HepG2 (cell line): Measurements from ENCODE around the gene USP15. TPM values are rescaled to one million over a fixed set of nuclear protein-coding genes. Genes with fewer than 3 reads are reported as not detected.

Experiments used
- ATAC-seq: fragments of 200-7000 bp; cut with Tn5 transposase; 3 replicates; pipeline ENCODE4 v1.9.1; 2020; ENCODE audit warnings: mild to moderate bottlenecking, moderate library complexity
- BruUV-seq: library from RNA; stranded (reverse); fragments of 400-500 nt; replicated peaks from 2 replicates; lab custom pipeline; 2021; lab: Mats Ljungman, UMichigan
- CTCF ChIA-PET: fragments of 300-600 bp; formaldehyde crosslinking; extraction: SDS; loops from one replicate; lab custom pipeline; 2021; ENCODE audit warnings: low total read pairs, inconsistent platforms, low intra/inter-chr PET ratio; lab: Yijun Ruan, JAX
- POLR2A ChIA-PET: fragments of 350-600 bp; sonication (Branson Sonifier 250); formaldehyde crosslinking; loops from one replicate; lab custom pipeline; 2020; ENCODE audit warnings: antibody characterized with exemption, inconsistent platforms; lab: Yijun Ruan, JAX
- DNase-seq: peaks from one replicate; pipeline ENCODE4 v3.0.0-alpha.2; 2015; ENCODE audit warnings: low spot score
- FAIRE-seq: peaks from 3 replicates; lab custom pipeline; 2011; peaks lifted over from hg19 to GRCh38; lab: Jason Lieb, UNC
- H2AFZ ChIP-seq: one replicate; pipeline ENCODE4 v1.6.1; 2011; ENCODE audit warnings: low read length, inconsistent platforms
- H3K27ac ChIP-seq: fragments of 300-600 bp; 3 replicates; pipeline ENCODE4 v1.8.0; 2011; ENCODE audit warnings: mixed run types, mild to moderate bottlenecking, mixed read lengths, low read length, inconsistent platforms; ENCODE audit not compliant: insufficient read depth; ENCODE audit errors: extremely low read length
- H3K27me3 ChIP-seq, 2 experiments: fragments of 200-600 bp in 1 of 2; 2 replicates in 1 of 2; 3 replicates in 1 of 2; pipeline versions ENCODE4 v1.6.0 to v1.8.0; 2011; ENCODE audit warnings: low read length in 2 of 2, mild to moderate bottlenecking in 2 of 2, moderate library complexity in 2 of 2, inconsistent platforms in 1 of 2; ENCODE audit not compliant: insufficient read depth in 2 of 2, control insufficient read depth in 1 of 2
- H3K36me3 ChIP-seq, 2 experiments: fragments of 200-600 bp in 1 of 2; replicated peaks in 1 of 2; 2 replicates in 1 of 2; 3 replicates in 1 of 2; pipeline versions ENCODE4 v1.5.1 to v1.8.0; 2011; ENCODE audit warnings: low read length in 2 of 2, inconsistent platforms in 1 of 2; ENCODE audit not compliant: insufficient read depth in 2 of 2, control insufficient read depth in 1 of 2
- H3K4me1 ChIP-seq: 2 replicates; pipeline ENCODE4 v1.5.1; 2012; ENCODE audit warnings: low read length, inconsistent platforms; ENCODE audit not compliant: insufficient read depth
- H3K4me2 ChIP-seq: 2 replicates; pipeline ENCODE4 v1.6.0; 2011; ENCODE audit warnings: low read depth, low read length, inconsistent platforms
- H3K4me3 ChIP-seq, 3 experiments: fragments of 200-600 bp in 1 of 3; sonication (generic), shearing (Covaris generic) in 1 of 3; replicated peaks in 1 of 3; 2 replicates each; pipeline ENCODE4 v1.5.1; 2011 to 2016; ENCODE audit warnings: low read length in 3 of 3, inconsistent platforms in 2 of 3, low read depth in 2 of 3, mild to moderate bottlenecking in 2 of 3, control low read depth in 1 of 3, mixed read lengths in 1 of 3; ENCODE audit not compliant: insufficient read depth in 1 of 3
- H3K79me2 ChIP-seq: one replicate; pipeline ENCODE4 v1.6.1; 2011; ENCODE audit warnings: low read length, inconsistent platforms; ENCODE audit not compliant: insufficient read depth
- H3K9ac ChIP-seq: 2 replicates; pipeline ENCODE4 v1.6.0; 2011; ENCODE audit warnings: mild to moderate bottlenecking, low read depth, low read length, inconsistent platforms; ENCODE audit not compliant: insufficient read depth
- H3K9me3 ChIP-seq: 2 replicates; pipeline ENCODE4 v1.5.1; 2012; ENCODE audit warnings: mild to moderate bottlenecking, low read length
- H4K20me1 ChIP-seq: 2 replicates; pipeline ENCODE4 v1.6.0; 2011; ENCODE audit warnings: inconsistent platforms, mild to moderate bottlenecking, low read length, moderate library complexity; ENCODE audit not compliant: insufficient read depth
- ARNT ChIP-seq: fragments of 450-650 bp; IDR thresholded peaks from 2 replicates; pipeline ENCODE4 v1.6.1; 2017
- ATF4 ChIP-seq, 2 experiments: fragments of 450-650 bp in 1 of 2; sonication (generic) in 1 of 2; formaldehyde crosslinking; IDR thresholded peaks; 2 replicates each; pipeline versions ENCODE4 v1.5.0 to v1.8.0; 2020 to 2022; ENCODE audit warnings: mild to moderate bottlenecking in 1 of 2, missing genetic modification reagents in 1 of 2
- ELF4 ChIP-seq: sonication (generic); formaldehyde crosslinking; IDR thresholded peaks from 2 replicates; pipeline ENCODE4 v1.5.0; 2020; ENCODE audit warnings: missing genetic modification reagents, mild to moderate bottlenecking, moderate library complexity, borderline replicate concordance
- EZH2 ChIP-seq: conservative IDR thresholded peaks from 2 replicates; pipeline ENCODE4 v1.6.1; 2012; ENCODE audit warnings: mild to moderate bottlenecking, low read depth, low read length, moderate library complexity
- KDM1A ChIP-seq: IDR thresholded peaks from 2 replicates; pipeline ENCODE4 v1.6.1; 2016; ENCODE audit warnings: missing compliant biosample characterization
- SMARCC2 ChIP-seq: fragments of 450-650 bp; IDR thresholded peaks from 2 replicates; pipeline ENCODE4 v1.6.1; 2017; ENCODE audit warnings: antibody characterized with exemption, mild to moderate bottlenecking
- SNAI1 ChIP-seq: sonication (generic); formaldehyde crosslinking; IDR thresholded peaks from 2 replicates; pipeline ENCODE4 v1.5.0; 2020; ENCODE audit warnings: mild to moderate bottlenecking, missing genetic modification reagents, borderline replicate concordance
- SOX5 ChIP-seq: IDR thresholded peaks from 2 replicates; pipeline ENCODE4 v1.6.1; 2016; ENCODE audit warnings: borderline replicate concordance
- WIZ ChIP-seq: sonication (generic); formaldehyde crosslinking; IDR thresholded peaks from 2 replicates; pipeline ENCODE4 v1.5.1; 2020; ENCODE audit warnings: mild to moderate bottlenecking, missing genetic modification reagents
- ZBTB39 ChIP-seq: sonication (generic); formaldehyde crosslinking; IDR thresholded peaks from 2 replicates; pipeline ENCODE4 v1.5.0; 2020; ENCODE audit warnings: missing genetic modification reagents
- ZNF451 ChIP-seq: sonication (generic); formaldehyde crosslinking; IDR thresholded peaks from 2 replicates; pipeline ENCODE4 v1.5.0; 2020; ENCODE audit warnings: mild to moderate bottlenecking, missing genetic modification reagents
- ZNF609 ChIP-seq: sonication (generic); formaldehyde crosslinking; IDR thresholded peaks from 2 replicates; pipeline ENCODE4 v1.4.0; 2020; ENCODE audit warnings: mild to moderate bottlenecking, missing genetic modification reagents, borderline replicate concordance
- ZNF619 ChIP-seq: sonication (generic); formaldehyde crosslinking; IDR thresholded peaks from 2 replicates; pipeline ENCODE4 v1.4.0; 2020; ENCODE audit warnings: mild to moderate bottlenecking, missing genetic modification reagents
- ZNF772 ChIP-seq: sonication (generic); formaldehyde crosslinking; IDR thresholded peaks from 2 replicates; pipeline ENCODE4 v1.5.0; 2020; ENCODE audit warnings: mild to moderate bottlenecking, missing genetic modification reagents
- ZNF891 ChIP-seq: sonication (generic); formaldehyde crosslinking; IDR thresholded peaks from 2 replicates; pipeline ENCODE4 v1.5.0; 2020; ENCODE audit warnings: mild to moderate bottlenecking, missing genetic modification reagents
- WGBS: methylation state at CpG from one replicate; pipeline ENCODE4 v1.1.6; 2017; ENCODE audit warnings: low lambda C conversion rate; 5-methylcytosine and 5-hydroxymethylcytosine counted together
- in situ Hi-C: cut with HindIII; loops from 2 replicates; pipeline ENCODE4 v1.10.0; 2017; ENCODE audit warnings: low pct_unique_long_range_greater_than_20kb; ENCODE audit not compliant: extremely low pct_ligation_motif_present
- intact Hi-C: fragments of 100-400 bp; cut with micrococcal nuclease; formaldehyde crosslinking; loops from one replicate; pipeline ENCODE4 v1.10.0; 2022; ENCODE audit not compliant: unreplicated experiment
- polyA plus RNA-seq, 8 experiments: library from polyadenylated mRNA; depleted of rRNA in 3 of 8; stranded (reverse) in 7 of 8; unstranded in 1 of 8; fragments of >200 nt; fragmentation: Illumina TruSeq in 4 of 8; extraction: Trizol in 4 of 8; gene quantifications; 2 replicates each; pipeline versions ENCODE4 v1.2.1 to v1.2.3, GENCODE V29; 2011 to 2016; ENCODE audit warnings: low read depth in 4 of 8, missing spikeins in 1 of 8, mixed read lengths in 1 of 8; ENCODE audit not compliant: insufficient read depth in 1 of 8
- total RNA-seq, 5 experiments: library from RNA; depleted of rRNA; stranded (reverse); fragments of >200 nt; fragmentation: Illumina TruSeq; extraction: Trizol; gene quantifications; 2 replicates each; pipeline ENCODE4 v1.2.3, GENCODE V29; 2016; ENCODE audit warnings: low read depth in 1 of 5

Gene USP15
- total and polyA plus RNA-seq, 2 of the 13 experiments (the other 11 are each of a cell fraction or from before 2014, with no cell fraction given), result 17.3 to 51.7 TPM

DNA sequence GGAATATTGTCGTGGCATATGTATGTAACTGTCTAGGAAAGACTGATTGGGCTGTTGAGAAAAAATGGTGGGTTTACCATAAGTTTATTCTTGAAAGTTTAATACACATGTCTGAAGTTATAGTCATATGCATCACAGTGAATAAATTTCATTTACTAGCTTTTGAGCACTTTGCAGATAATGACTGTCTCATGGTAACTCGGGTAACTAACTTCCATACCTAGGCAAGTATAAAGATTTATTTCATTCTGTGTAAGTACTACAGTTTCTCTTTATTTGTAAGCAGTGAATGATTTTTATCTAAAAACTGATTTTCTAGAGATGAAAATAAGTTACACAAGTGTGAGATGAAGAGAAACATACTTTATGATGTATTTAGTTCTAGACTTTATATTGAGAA, 3.0 kb downstream of the USP15 start:
- ChIA-PET POLR2A (no interaction called here), CTCF (no interaction called here)
- Histone ChIP-seq H3K36me3 (no peaks in the 10 kb centered on the region), H3K4me3 (no peak overlapping the region; a peak in 1 of 6 replicates), H3K9me3 (no peaks in the 10 kb centered on the region), H3K4me2 (no peak overlapping the region; the same call in 1 of the 2 replicates), H2AFZ (no peak overlapping the region), H3K27me3 (no peaks in the 10 kb centered on the region; a peak in 1 of 5 replicates), H3K27ac (no peak overlapping the region), H3K9ac (no peak overlapping the region), H4K20me1 (peaks cover 7% of the 10 kb centered on the region), H3K4me1 (peaks cover 36% of the 10 kb centered on the region), H3K79me2 (peaks cover 81% of the 10 kb centered on the region)
- no TSS peak for BruUV-seq
- intact Hi-C loops (loop anchor here (5.0 kb wide), 1 partner anchor 204 kb away; the partner anchor contains the start of gene MON2), in situ Hi-C loops (no loop called here)
- no peak for FAIRE-seq
- WGBS, result 96% methylated on average over 2 of the region's 2 CpGs
- DNase-seq, result no peak
- no peak for ATAC-seq
- TF ChIP-seq ZNF891 (CRISPR knock-in tag), result no peak
- no peak for TF ChIP-seq ZNF619 (CRISPR knock-in tag)
- TF ChIP-seq ZNF772 (CRISPR knock-in tag), result no peak
- TF ChIP-seq WIZ (CRISPR knock-in tag), result no peak
- no peak for TF ChIP-seq ATF4 (CRISPR knock-in tag; IDR thresholded peaks at IDR 0.05)
- TF ChIP-seq EZH2, result no peak
- TF ChIP-seq ZBTB39 (CRISPR knock-in tag), result no peak
- no peak for TF ChIP-seq SNAI1 (CRISPR knock-in tag)
- TF ChIP-seq SMARCC2, result no peak
- TF ChIP-seq ZNF451 (CRISPR knock-in tag), result no peak
- no peak for TF ChIP-seq ZNF609
- TF ChIP-seq SOX5 (CRISPR knock-in tag), result no peak
- TF ChIP-seq ARNT, result no peak
- TF ChIP-seq KDM1A (CRISPR knock-in tag), result no peak
- TF ChIP-seq ELF4 (CRISPR knock-in tag), result no peak
